Activated naive CD8-positive, alpha-beta T cell treated with anti-CD3 and anti-CD28 coated beads, Interleukin-2, amount 50 U/mL, for 24 hours (primary cell): ENCODE results near the gene MED26.
"Not testable (repeated sequence)": the region's sequence is repeated elsewhere in the genome, so short reads cannot be mapped to it uniquely, and the experiment has no call there.

Experiments
- ATAC-seq: fragments of 150-1000 bp; cut with Tn5 transposase; one replicate; pipeline ENCODE4 v1.10.0; 2021
- DNase-seq: peaks from one replicate; pipeline ENCODE4 v3.0.0; 2021
- H3K27ac Mint-ChIP-seq: one replicate; pipeline ENCODE4 v1.8.0; 2021; ENCODE audit warnings: mild to moderate bottlenecking, mixed read lengths
- H3K27me3 Mint-ChIP-seq: one replicate; pipeline ENCODE4 v1.8.0; 2021; ENCODE audit warnings: mixed read lengths
- H3K36me3 Mint-ChIP-seq: one replicate; pipeline ENCODE4 v1.8.0; 2021; ENCODE audit warnings: low read depth, mixed read lengths
- H3K4me1 Mint-ChIP-seq: one replicate; pipeline ENCODE4 v1.8.0; 2021; ENCODE audit warnings: mixed read lengths
- H3K4me3 Mint-ChIP-seq: one replicate; pipeline ENCODE4 v1.8.0; 2021; ENCODE audit warnings: mild to moderate bottlenecking, moderate library complexity, mixed read lengths
- H3K9me3 Mint-ChIP-seq: one replicate; pipeline ENCODE4 v1.8.0; 2021; ENCODE audit warnings: mixed read lengths

The MED26 gene

GRCh38 chr19:16628183-16628983 is at the start of gene MED26:
Gene MED26 (minus strand): TSS chr19:16628204. CDS start chr19:16627943, 261 bp downstream.
- peaks cover 2% of the 10 kb centered on the region for H3K27me3 Mint-ChIP-seq
- no peaks in the 10 kb centered on the region for H3K9me3 Mint-ChIP-seq
- DNase-seq, result peak; percentile 97
- peak within 1 kb of the TSS; percentile 98 for H3K27ac Mint-ChIP-seq
- H3K36me3 Mint-ChIP-seq, result peaks cover 31% of the 10 kb centered on the region
- H3K4me3 Mint-ChIP-seq, result peak within 1 kb of the TSS; percentile 96
- H3K4me1 Mint-ChIP-seq, result peaks cover 40% of the 10 kb centered on the region
- ATAC-seq, result peak; percentile 91

- H3K27ac Mint-ChIP-seq, result no peak overlapping the region
- H3K4me3 Mint-ChIP-seq, result no peak overlapping the region
- DNase-seq (no peak), ATAC-seq (no peak)
- H3K36me3 Mint-ChIP-seq, result peaks cover 8% of the 10 kb centered on the region
- H3K27me3 Mint-ChIP-seq, result no peaks in the 10 kb centered on the region
- H3K9me3 Mint-ChIP-seq, result peaks cover 7% of the 10 kb centered on the region
- H3K4me1 Mint-ChIP-seq, result no peaks in the 10 kb centered on the region
These were observed 49.1 kb upstream of the MED26 start for GRCh38 chr19:16677055-16677454.

- Mint-ChIP-seq H3K9me3 (peaks cover 2% of the 10 kb centered on the region), H3K4me3 (no peak overlapping the region), H3K27me3 (no peaks in the 10 kb centered on the region), H3K4me1 (no peaks in the 10 kb centered on the region), H3K27ac (no peak overlapping the region), H3K36me3 (peaks cover 8% of the 10 kb centered on the region)
- DNase-seq, result no peak
- no peak for ATAC-seq
These were observed 48.2 kb upstream of the MED26 start for GRCh38 chr19:16676101-16676798.

GRCh38 chr19:16673839-16674238 is 45.8 kb upstream of the MED26 start:
- H3K27ac Mint-ChIP-seq, H3K36me3 Mint-ChIP-seq, ATAC-seq, H3K4me3 Mint-ChIP-seq, H3K4me1 Mint-ChIP-seq, H3K9me3 Mint-ChIP-seq, DNase-seq, H3K27me3 Mint-ChIP-seq: not testable (repeated sequence)

GRCh38 chr19:16673231-16673630 is 45.2 kb upstream of the MED26 start:
- Mint-ChIP-seq H3K27me3 (no peaks in the 10 kb centered on the region), H3K27ac (no peak overlapping the region), H3K36me3 (no peaks in the 10 kb centered on the region), H3K4me1 (no peaks in the 10 kb centered on the region), H3K9me3 (no peaks in the 10 kb centered on the region), H3K4me3 (no peak overlapping the region)
- no peak for ATAC-seq
- DNase-seq, result no peak

GRCh38 chr19:16671652-16672274 is 43.8 kb upstream of the MED26 start:
- H3K4me1 Mint-ChIP-seq, result no peaks in the 10 kb centered on the region
- H3K27ac Mint-ChIP-seq, result no peak overlapping the region
- no peak for ATAC-seq
- DNase-seq, result no peak
- no peaks in the 10 kb centered on the region for H3K9me3 Mint-ChIP-seq
- no peaks in the 10 kb centered on the region for H3K27me3 Mint-ChIP-seq
- H3K36me3 Mint-ChIP-seq, result no peaks in the 10 kb centered on the region
- H3K4me3 Mint-ChIP-seq, result no peak overlapping the region

- DNase-seq (no peak), ATAC-seq (no peak)
- H3K4me3 Mint-ChIP-seq, result no peak overlapping the region
- no peaks in the 10 kb centered on the region for H3K36me3 Mint-ChIP-seq
- H3K27ac Mint-ChIP-seq, result no peak overlapping the region
- no peaks in the 10 kb centered on the region for H3K27me3 Mint-ChIP-seq
- no peaks in the 10 kb centered on the region for H3K9me3 Mint-ChIP-seq
- H3K4me1 Mint-ChIP-seq, result no peaks in the 10 kb centered on the region
These were observed 42.3 kb upstream of the MED26 start for GRCh38 chr19:16670291-16670690.

GRCh38 chr19:16668702-16669101 is 40.7 kb upstream of the MED26 start:
- H3K36me3 Mint-ChIP-seq, H3K27ac Mint-ChIP-seq, ATAC-seq, DNase-seq, H3K9me3 Mint-ChIP-seq, H3K4me3 Mint-ChIP-seq, H3K27me3 Mint-ChIP-seq, H3K4me1 Mint-ChIP-seq: not testable (repeated sequence)

GRCh38 chr19:16668176-16668575 is 40.2 kb upstream of the MED26 start:
- DNase-seq, result no peak
- no peak for ATAC-seq
- Mint-ChIP-seq H3K4me1 (no peaks in the 10 kb centered on the region), H3K27ac (no peak overlapping the region), H3K36me3 (no peaks in the 10 kb centered on the region), H3K4me3 (no peak overlapping the region), H3K27me3 (no peaks in the 10 kb centered on the region), H3K9me3 (no peaks in the 10 kb centered on the region)

GRCh38 chr19:16661480-16662034 is 33.6 kb upstream of the MED26 start:
- peaks cover 8% of the 10 kb centered on the region for H3K27me3 Mint-ChIP-seq
- no peak for ATAC-seq
- peaks cover 32% of the 10 kb centered on the region for H3K4me1 Mint-ChIP-seq
- peak; percentile 12 for DNase-seq
- peak overlapping the region; percentile 73 for H3K4me3 Mint-ChIP-seq
- H3K9me3 Mint-ChIP-seq, result no peaks in the 10 kb centered on the region
- H3K27ac Mint-ChIP-seq, result peak overlapping the region; percentile 59
- H3K36me3 Mint-ChIP-seq, result peaks cover 11% of the 10 kb centered on the region

GRCh38 chr19:16660763-16661479 is 32.9 kb upstream of the MED26 start, which contains the start of gene TMEM38A:
Gene TMEM38A (plus strand): TSS chr19:16661139. CDS start chr19:16661218, 79 bp downstream.
- Mint-ChIP-seq H3K36me3 (peaks cover 16% of the 10 kb centered on the region), H3K4me3 (peak within 1 kb of the TSS; percentile 99), H3K27me3 (peaks cover 8% of the 10 kb centered on the region), H3K4me1 (peaks cover 35% of the 10 kb centered on the region), H3K27ac (peak within 1 kb of the TSS; percentile 99), H3K9me3 (no peaks in the 10 kb centered on the region)
- peak; percentile 41 for DNase-seq
- ATAC-seq, result peak; percentile 1

- Mint-ChIP-seq H3K4me3 (peak within 1 kb of the TSS; percentile 99), H3K27ac (peak within 1 kb of the TSS; percentile 99), H3K4me1 (peaks cover 35% of the 10 kb centered on the region), H3K27me3 (peaks cover 8% of the 10 kb centered on the region), H3K9me3 (no peaks in the 10 kb centered on the region), H3K36me3 (peaks cover 20% of the 10 kb centered on the region)
- DNase-seq (peak; percentile 98), ATAC-seq (peak; percentile 99)
These were observed 32.1 kb upstream of the MED26 start, which contains the start of gene SMIM7 for GRCh38 chr19:16659832-16660708. Gene SMIM7 (minus strand): TSS chr19:16660144. CDS start chr19:16660110, 34 bp downstream.

GRCh38 chr19:16659464-16659831 is 31.4 kb upstream of the MED26 start:
- Mint-ChIP-seq H3K4me1 (peaks cover 35% of the 10 kb centered on the region), H3K27me3 (peaks cover 8% of the 10 kb centered on the region), H3K27ac (peak overlapping the region; percentile 99), H3K4me3 (peak overlapping the region; percentile 99), H3K9me3 (no peaks in the 10 kb centered on the region), H3K36me3 (peaks cover 24% of the 10 kb centered on the region)
- DNase-seq, result no peak
- ATAC-seq, result no peak
